Hepatocyte (in vitro differentiated cells): ENCODE results near the gene HPCAL1.
"Not testable (repeated sequence)": the region's sequence is repeated elsewhere in the genome, so short reads cannot be mapped to it uniquely, and the experiment has no call there.

Source experiments
- EZH2 ChIP-seq: fragments of 200-600 bp; sonication (generic); IDR thresholded peaks from 2 replicates; pipeline ENCODE4 v1.6.1; 2016; ENCODE audit warnings: antibody characterized with exemption, mild to moderate bottlenecking, borderline replicate concordance
- TF ChIP-seq, protein P1 (sequence below): fragments of 200-600 bp; sonication (generic); IDR thresholded peaks from 2 replicates; pipeline ENCODE4 v1.5.1; 2016; ENCODE audit warnings: antibody characterized with exemption, mild to moderate bottlenecking; ENCODE audit not compliant: poor library complexity

DNA sequence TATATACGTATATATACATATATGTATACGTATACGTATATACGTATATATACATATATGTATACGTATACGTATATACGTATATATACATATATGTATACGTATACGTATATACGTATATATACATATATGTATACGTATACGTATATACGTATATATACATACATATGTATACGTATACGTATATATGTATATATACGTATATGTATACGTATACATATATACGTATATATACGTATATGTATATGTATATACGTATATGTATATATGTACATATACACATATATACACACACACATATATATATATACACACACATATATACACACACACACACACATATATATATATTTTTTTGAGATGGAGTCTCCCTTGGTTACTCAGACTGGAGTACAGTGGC, 11.3 kb upstream of the HPCAL1 start:
- TF ChIP-seq, protein P1, sequence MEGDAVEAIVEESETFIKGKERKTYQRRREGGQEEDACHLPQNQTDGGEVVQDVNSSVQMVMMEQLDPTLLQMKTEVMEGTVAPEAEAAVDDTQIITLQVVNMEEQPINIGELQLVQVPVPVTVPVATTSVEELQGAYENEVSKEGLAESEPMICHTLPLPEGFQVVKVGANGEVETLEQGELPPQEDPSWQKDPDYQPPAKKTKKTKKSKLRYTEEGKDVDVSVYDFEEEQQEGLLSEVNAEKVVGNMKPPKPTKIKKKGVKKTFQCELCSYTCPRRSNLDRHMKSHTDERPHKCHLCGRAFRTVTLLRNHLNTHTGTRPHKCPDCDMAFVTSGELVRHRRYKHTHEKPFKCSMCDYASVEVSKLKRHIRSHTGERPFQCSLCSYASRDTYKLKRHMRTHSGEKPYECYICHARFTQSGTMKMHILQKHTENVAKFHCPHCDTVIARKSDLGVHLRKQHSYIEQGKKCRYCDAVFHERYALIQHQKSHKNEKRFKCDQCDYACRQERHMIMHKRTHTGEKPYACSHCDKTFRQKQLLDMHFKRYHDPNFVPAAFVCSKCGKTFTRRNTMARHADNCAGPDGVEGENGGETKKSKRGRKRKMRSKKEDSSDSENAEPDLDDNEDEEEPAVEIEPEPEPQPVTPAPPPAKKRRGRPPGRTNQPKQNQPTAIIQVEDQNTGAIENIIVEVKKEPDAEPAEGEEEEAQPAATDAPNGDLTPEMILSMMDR = not testable (repeated sequence)
- TF ChIP-seq EZH2 = not testable (repeated sequence)
